NCI-H2107 (cell line): Measurements from ENCODE around the gene CAPZB.
"Not testable (repeated sequence)": the region's sequence is repeated elsewhere in the genome, so short reads cannot be mapped to it uniquely, and the experiment has no call there.

ENCODE experiments used
- DNase-seq: peaks from one replicate; lab custom pipeline; 2025; lab: John Stamatoyannopoulos, UW

CAPZB gene

DNA sequence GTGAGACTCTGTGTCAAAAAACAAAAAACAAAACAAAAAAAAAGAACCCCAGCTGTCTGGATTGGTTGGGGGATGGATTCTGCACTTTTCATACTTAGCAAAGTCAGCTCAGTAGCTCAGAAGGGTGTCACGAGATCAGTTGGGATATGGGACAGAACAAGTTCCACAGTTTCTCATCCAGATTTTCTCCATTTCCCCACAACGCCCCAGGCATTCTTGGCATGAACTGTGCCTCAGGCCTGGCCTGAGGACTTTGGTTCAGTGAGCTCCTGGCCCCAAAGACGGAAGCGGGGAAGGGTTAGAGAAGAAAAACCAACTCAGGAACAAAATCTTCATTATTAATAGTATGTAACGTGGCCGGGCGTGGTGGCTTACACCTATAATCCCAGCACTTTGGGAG lies 175.3 kb downstream of the CAPZB start:
- no peak for DNase-seq

DNA sequence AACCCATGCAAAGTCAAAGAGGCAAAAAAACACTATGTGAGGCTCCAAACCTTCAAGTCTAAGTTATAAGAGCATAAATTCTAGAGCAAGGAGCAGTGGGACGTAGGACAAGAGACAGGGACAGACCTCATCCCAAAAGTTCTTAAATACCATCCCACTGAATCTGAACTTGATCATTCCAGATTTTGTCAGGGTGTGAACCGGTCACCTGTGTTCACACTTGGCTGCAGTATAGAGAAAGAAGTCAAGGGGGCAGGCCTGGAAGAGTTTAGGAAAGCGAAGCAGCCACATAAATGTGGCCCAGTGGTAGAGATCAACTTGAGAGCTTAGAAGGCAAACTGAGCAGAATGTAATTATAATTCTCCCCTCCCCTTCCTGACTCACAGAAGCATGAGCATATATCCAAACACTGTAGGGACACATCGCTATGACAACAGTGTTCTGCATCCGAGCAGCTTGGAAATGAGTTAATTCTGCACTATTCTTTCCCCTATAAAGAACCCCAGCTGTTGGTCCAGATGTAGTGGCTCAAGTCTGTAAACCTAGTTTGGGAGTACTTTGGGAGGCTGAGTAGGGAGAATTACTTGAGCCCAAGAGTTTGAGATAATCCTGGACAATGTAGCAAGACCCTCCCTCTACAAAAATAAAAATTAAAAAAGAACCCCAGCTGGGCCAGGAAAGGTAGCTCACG lies 176.1 kb downstream of the CAPZB start:
- no peak for DNase-seq

DNA sequence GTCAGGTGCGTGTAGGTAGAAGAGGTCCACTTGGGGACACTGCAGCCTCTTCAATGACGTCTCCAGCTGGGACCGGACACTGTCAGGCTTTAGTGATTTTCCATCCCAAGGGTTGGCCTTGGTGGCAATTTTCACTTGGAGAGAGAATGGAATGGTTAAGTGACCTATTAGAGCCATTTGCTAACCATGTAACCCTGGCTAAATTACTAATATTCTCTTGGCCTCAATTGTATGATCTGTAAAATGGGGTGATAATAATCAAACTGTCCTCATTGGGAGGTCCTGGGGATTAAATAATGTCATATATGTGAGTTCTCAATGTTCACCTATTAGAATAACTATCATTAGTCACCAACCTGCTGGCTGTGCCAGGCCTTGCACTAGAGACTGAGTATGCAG lies 176.8 kb downstream of the CAPZB start:
- no peak for DNase-seq

DNA sequence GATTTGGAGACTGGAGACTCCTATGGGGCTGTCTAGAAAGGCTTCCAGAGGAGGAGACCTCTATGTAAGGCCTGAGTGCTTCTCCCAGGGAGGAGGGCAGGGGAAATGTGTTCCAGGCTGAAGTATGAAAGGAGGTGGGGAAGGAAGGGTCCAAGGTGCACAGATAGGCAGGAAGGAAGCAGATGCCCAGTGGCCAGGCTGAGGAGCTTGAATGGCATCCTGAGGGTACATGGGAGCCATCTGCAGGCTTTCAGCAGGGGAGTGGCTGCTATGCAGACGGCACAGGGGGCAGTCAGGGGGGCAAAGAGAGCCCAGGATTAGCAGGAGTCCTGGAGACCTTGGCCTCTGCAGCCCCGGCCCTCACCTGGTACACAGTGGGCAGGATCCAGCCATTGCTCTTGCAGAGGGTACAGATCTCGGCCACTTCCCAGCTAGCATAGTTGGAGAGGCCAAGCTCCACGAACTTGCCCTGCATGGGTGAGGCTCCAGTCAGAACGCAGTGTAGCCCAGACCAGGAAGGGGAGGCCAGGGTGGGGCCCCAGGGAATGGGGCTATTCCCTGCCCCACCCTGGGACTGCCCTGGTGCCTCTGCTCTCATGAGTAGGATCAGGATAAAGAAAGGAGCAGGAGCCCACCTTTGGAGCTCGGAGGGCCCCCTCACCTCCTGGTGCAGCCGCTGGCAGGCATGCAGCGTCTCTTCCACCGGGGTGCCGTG lies 177.4 kb downstream of the CAPZB start:
- no peak for DNase-seq

DNA sequence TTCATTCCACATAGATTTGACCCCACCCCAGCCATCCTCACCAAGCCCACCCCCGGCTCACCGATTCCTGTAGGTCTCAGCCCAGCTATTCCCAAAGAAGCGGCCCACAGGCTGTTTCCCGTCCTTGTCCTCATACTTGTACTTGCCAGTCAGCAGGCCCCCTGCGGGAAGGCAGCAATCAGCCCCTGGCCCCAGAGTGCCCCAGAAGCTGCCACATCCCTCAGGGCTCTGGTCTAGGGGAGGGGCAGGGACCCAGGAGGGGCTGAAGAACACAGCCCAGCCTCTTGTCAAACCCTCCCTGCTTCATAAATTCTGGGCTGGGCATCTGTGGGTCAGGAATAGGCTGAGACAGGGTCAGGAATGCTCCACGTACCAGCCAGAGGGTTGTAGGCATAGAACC lies 178.4 kb downstream of the CAPZB start:
- no peak for DNase-seq

DNA sequence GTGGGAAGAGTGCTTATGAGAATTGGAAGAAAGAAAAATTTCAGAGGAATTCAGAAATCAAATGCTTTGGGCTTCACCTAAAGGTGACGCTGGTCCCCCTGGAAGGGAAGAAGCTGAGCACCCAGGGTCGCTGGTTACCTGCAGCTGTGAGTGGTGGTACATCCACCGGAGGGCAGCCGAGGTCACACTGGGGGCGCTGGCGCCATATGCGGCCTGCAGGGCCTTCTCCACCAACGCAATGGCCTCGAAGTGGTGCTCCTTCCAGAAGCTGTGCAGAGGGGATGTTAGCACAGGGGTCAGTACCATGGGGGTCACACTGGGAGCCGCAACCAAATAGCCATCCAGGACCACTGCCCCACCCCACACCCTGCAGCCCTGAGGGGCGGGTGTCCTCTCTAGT lies 179.5 kb downstream of the CAPZB start:
- no peak for DNase-seq

DNA sequence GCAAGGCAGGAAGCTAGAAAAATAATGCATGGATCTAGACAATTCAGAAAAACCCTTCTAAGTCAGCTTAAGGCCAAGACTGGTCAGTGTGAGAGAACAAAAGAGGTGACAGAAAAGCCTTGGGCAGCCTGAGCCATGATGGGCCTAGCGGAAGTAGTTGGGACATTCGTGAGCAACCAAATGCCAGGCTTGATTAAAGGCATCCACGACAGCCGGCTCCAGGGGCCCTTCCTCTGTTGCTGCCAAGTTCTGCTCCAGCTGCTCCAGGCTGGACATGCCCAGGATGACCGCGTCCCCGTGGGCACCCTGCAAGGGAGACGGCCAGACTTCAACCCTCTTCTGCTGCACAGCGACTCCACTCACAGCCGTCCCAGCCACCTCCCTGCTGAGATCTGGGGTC lies 181.3 kb downstream of the CAPZB start:
- not testable (repeated sequence) for DNase-seq

DNA sequence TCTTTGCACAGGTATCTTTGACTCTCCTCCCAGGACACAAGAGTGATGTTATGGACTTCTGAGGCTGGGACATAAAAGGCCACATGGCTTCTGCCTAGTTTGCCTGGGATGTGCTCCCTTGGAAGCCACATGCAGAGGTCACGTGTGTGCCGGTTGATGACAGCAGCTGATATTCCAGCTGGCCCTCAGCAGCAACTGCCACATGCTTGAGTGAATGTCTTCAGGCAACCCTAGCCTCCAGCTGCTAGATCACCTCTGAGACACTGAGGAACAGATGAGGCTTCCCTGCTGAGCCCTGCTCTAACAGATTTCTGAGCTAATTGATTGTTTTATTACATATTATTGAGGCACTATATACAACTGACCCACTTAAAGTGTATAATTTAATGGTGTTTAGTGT lies 185.1 kb downstream of the CAPZB start:
- DNase-seq, result no peak

DNA sequence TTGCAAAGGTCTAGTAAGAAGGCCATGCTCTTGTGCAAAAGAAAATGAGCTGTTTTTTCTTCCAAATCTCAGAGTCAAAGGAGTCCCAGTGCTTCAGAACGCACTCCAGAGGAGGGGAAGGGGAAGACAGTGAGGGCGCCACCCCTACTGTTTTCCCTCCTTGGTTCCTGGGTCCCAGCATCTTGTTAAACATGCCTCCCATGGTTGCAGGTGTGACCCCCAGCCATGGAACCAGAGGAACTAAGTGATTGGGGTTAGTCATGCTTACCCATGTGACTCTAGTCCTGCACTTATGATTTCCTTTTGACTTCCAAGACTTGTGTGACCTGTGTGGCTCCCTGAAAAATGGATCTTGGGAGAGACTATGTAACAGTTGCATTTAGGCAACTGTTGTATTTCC lies 190.7 kb downstream of the CAPZB start:
- no peak for DNase-seq

GRCh38 chr1:19289244-19289643 lies 196.1 kb downstream of the CAPZB start:
- DNase-seq, result no peak
